ENCODE results near the gene NRIP1.

- TF ChIP-seq CTCF (IDR thresholded peaks at IDR 0.05) = no peak
- no peak for TF ChIP-seq POLR2A (IDR thresholded peaks at IDR 0.05)
Measured at GRCh38 chr21:14982336-14982735, 82.5 kb downstream of the NRIP1 start.
